GM19240 (cell line): ENCODE measurements around the gene SETD1B.
"Not testable (repeated sequence)": the region's sequence is repeated elsewhere in the genome, so short reads cannot be mapped to it uniquely, and the experiment has no call there.

Experiments
- DNase-seq: peaks from one replicate; pipeline ENCODE4 v3.0.0; 2011; ENCODE audit warnings: low spot score; ENCODE audit not compliant: insufficient read length

Gene SETD1B

GRCh38 chr12:121803861-121804416, at the start of gene SETD1B:
Gene SETD1B (plus strand): TSS chr12:121804009. CDS start chr12:121804738, 729 bp downstream.
- DNase-seq, result no peak

GRCh38 chr12:121754836-121755235, 49.0 kb upstream of the SETD1B start:
- DNase-seq, result no peak

DNA sequence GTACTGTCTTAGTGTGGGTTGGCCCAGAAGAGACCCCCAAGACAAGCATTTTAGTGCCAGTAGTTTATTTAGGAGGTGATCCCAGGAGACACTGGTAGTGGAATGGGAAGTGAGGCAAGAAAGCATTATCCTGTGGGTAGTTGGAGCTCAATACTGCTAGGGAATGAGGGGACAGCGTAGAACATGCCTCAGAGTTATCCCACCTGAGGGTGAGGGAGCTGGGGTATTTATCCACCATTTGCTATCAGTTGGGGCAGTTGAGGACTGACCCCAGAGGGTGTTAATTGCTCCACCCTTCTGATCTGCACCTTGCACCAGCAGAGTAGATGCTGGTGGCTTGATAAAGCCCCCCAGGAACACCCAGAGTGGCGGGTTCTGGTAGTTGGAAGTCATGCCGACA, 48.2 kb upstream of the SETD1B start:
- DNase-seq, result no peak

GRCh38 chr12:121758536-121758935, 45.3 kb upstream of the SETD1B start:
- not testable (repeated sequence) for DNase-seq

DNA sequence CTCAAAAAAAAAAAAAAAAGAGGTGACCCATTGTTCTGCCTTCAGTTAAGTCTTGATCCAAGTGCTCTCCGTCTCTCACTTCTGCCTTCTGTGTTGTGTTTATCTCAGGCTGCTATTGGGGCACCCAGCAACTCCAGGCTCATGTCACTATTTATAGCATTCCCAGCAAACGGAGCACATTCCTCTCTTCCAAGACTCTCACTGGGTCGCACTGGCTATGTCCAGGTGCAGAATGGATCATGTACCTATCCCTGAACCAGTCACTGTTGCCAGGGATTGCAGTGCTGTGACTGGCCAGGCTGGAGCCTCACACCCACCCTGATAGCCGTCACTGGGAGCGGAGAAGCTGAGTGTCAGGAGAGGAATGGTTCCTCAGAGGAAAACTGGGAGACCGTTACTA, 41.5 kb upstream of the SETD1B start:
- no peak for DNase-seq

DNA sequence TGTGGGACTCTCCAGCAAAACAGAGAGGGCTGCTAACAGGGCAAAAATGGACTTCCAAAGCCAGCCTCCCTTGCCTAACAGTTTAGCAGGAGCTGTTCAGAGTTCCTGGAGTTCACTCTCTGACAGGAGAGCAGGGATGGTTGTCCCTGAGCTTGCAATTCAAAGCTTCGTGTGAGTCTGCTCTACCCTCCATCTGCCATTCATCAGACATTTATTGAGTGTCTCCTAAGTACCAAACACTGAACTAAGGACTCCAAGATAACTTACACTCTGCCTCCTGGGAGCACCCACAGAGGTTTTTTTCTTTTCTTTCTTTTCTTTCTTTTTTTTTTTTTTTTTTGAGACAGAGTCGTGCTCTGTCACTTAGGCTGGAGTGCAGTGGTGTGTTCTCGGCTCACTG, 39.0 kb upstream of the SETD1B start:
- no peak for DNase-seq

DNA sequence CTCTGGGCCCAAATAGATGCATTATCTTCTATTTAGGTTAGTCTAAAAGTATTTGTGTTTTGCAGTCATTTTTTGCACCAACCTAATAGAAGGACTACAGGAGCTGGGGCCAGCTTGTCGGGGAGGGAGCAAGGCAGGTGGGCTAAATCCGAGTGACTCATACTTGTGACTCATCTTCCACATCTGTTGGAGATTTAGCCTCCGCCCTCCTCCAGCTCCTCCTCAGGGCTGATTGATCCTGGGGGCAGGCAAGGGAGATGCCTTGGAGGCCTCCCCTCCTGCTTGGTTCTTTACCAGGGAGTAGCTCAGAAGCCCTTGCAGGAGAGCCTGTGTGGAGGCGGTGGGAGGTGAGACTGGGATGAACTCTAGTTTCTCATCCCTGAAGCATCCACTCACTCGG, 38.2 kb upstream of the SETD1B start:
- DNase-seq, result no peak

DNA sequence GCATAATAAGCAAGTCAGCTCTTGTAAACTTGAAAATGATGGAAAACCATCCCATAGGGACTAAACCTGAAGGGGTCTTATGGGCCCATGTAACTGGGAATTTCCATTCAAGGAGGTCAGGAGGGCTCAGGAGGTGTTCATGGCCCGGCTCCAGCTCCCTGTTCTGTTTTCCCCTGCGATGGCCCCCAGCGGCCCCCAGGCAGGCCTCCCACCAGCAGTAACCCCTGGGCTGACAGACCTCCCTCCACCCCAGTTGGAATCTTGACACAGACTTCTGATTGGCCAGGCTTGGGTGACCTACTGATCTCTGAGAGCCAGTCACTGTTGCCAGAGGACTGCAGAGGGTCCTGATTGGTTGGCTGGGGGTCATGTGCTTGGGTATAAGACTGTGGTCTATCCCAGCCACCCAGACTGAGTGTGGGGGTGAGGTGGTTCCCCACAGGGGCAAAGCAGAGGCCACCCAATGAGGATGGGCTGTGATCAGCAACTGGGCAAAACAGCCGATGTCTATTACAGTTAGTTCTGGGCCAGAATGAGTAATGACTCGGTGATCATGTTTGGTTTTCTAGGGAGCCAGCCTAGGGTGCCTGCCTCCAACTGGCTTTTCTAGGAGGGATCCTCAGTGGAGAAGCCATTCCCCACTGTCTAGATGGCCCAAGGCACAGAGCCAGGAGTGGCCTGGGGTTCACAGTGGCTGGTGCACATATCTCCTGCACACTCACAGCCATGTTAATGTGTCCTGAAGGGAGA, 37.3 kb upstream of the SETD1B start:
- no peak for DNase-seq

- DNase-seq, result no peak
These were observed 36.2 kb upstream of the SETD1B start for GRCh38 chr12:121767525-121768016.

- DNase-seq, result no peak
These were observed 34.4 kb upstream of the SETD1B start for GRCh38 chr12:121769297-121769830.

DNA sequence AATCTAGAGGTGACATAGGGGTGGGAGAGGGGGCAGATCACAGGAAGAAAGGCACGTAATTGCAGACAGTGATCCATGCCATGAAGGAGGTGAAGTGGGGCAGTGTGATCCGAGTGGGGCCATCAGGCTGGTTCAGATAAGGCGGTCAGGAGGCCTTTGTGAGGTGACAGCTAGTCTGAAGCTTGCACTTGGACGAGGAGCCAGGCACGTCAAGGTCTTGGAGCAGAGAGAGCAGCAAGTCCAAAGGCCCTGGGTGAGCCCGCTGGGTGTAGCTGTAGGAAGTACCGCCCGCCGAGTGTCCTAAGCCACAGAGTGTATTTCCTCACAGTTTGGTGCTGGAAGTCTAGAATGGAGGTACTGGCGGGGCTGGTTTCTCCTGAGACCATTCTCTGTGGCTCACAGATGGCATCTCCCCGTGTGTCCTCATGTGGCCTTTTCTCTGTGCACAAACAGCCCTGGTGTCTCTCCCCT, 33.9 kb upstream of the SETD1B start:
- DNase-seq, result no peak

DNA sequence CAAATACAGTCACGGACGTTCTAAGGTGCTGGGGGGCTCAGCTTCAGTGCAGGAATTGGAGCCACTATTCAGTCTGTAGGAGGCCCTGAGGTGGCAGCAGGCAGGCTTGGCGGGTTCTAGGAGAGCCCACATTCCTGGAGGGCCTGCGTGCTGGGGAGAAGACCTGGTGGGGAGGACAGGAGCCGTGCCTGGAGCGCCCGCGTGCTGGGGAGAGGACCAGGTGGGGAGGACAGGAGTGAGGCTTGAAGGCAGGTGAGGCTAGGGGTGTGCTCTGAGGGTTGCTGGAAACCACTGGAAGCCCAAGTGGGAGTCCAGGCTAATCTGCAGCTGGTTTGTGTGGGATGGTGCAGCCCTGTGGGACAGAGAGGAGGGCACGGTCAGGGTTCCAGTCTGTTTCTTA, 33.4 kb upstream of the SETD1B start:
- DNase-seq, result no peak

GRCh38 chr12:121770813-121771625, 32.8 kb upstream of the SETD1B start:
- no peak for DNase-seq

GRCh38 chr12:121773011-121773777, 30.6 kb upstream of the SETD1B start:
- DNase-seq, result peak; percentile 97

DNA sequence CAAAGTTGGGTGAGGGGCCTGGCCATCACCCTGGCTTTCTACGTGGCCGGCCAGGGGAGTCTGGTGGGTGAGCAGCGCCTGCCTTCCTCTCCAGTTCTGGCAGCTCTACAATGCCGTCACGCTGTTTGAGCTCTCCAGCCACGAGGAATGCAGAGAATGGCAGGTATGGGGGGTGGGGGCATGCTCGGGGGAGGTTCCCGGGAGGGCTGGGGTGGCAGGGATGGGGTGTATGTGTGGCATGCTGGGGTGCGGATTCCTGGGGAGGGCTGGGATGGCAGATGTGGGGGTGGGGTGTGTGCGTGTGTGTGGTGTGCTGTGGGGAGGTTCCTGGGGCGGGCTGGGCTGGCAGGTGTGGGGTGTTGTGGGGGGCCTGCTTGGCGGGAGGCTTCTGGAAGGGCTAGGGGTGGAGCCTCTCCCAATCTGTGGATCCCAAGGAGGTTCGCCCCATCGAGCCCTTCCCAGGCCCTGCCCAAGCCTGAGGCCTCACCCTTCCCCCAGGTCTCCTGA, 28.8 kb upstream of the SETD1B start:
- DNase-seq, result no peak

- no peak for DNase-seq
These were observed 28.3 kb upstream of the SETD1B start for GRCh38 chr12:121775501-121775900.

DNA sequence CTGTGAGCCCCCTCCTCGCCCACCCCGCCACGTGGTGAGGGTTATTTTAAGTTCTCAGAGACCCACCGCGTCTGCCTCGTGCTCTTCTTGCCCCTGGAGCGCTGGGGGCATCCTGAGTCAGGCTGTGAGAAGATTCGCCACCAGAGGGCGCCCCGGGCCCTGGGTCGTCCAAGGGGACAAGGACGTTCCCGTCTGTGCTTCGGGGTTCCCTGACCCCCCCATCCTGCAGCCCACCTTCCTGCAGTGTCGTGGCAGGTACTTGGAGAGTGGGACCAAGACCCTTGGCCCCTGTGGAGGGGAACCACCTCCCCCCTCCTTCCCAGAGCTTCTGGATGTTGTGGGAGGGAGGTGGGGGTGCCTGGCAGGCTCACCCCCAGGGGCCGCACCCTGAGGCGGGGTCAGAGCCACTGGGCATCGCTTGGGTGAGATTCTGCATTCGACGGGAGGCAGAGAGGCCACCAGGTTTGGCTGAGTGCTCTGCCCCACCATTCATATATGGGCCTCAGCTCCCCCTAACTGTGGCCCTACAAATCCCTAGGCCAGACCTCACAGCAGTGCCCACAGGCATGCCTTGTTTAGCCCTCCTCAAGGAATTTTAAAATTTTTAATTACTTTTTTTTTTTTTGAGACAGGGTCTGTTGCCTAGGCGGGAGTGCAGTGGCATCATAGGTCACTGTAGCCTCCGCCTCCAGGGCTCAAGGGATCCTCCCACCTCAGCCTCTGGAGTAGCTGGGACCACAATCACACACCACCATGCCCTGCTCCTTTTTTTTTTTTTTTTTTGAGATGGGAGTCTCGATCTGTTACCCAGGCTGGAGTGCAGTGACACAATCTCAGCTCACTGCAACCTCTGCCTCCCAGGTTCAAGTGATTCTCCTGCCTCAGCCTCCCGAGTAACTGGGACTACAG, 27.4 kb upstream of the SETD1B start:
- peak; percentile 92 for DNase-seq

GRCh38 chr12:121778567-121779421, 25.0 kb upstream of the SETD1B start:
- DNase-seq, result no peak

GRCh38 chr12:121779422-121779895, 24.4 kb upstream of the SETD1B start:
- DNase-seq, result no peak
